Stomach smooth muscle (tissue), 2 donors: ENCODE results near the gene VMAC.

Source experiments
- H3K27ac ChIP-seq: one replicate; pipeline ENCODE4 v1.7.0; 2013; ENCODE audit warnings: mild to moderate bottlenecking, low read length, inconsistent platforms
- H3K27me3 ChIP-seq, 2 donors: one replicate each; pipeline ENCODE4 v1.7.0; 2013; ENCODE audit warnings: low read length in 2 of 2; ENCODE audit not compliant: insufficient read depth in 2 of 2, control insufficient read depth in 1 of 2
- H3K36me3 ChIP-seq, 2 donors: one replicate each; pipeline ENCODE4 v1.7.0; 2013; ENCODE audit warnings: low read length in 2 of 2; ENCODE audit not compliant: control insufficient read depth in 2 of 2, insufficient read depth in 2 of 2
- H3K4me1 ChIP-seq: one replicate; pipeline ENCODE4 v1.7.0; 2013; ENCODE audit warnings: low read length; ENCODE audit not compliant: control insufficient read depth, insufficient read depth
- H3K4me3 ChIP-seq, 2 donors: one replicate each; pipeline ENCODE4 v1.7.0; 2013; ENCODE audit warnings: low read length in 2 of 2
- H3K9ac ChIP-seq, 2 donors: one replicate each; pipeline ENCODE4 v1.7.0; 2013; ENCODE audit warnings: low read length in 2 of 2, mild to moderate bottlenecking in 1 of 2
- H3K9me3 ChIP-seq, 2 donors: one replicate each; pipeline ENCODE4 v1.7.0; 2013; ENCODE audit warnings: low read length in 2 of 2; ENCODE audit not compliant: control insufficient read depth in 2 of 2
- donor health status: healthy.
- donor health status: Pancreatic carcinoma.

VMAC gene

DNA sequence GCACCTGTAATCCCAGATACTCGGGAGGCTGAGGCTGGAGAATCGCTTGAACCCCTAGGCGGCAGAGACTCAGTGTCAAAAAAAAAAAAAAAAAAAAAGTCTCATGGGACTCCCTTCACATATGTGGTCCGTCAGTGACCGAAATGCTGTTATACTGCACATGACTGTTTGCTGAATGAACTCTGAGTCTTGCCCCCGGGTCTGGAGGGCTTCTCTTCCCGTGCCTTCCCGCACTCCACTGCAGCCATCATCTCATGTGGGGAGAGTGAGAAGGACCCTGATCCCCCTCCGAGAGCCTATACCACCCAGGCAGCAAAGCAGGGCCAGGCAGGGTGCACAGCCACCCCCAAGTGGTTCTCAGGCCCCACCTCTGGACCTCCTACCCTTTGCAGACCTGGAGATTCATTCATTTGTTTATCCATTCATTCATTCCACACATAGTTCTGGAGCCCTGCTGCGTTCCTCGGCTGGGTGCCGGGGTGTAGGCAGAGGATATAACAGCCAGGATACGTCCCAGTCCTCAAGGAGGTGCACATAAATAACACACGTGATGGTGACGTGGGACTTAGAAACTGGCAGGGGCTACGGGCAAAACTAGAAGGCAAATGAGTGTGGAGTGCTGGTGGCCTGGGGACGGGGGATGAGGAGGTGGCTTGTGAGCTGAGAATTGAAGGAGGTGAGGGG, 15.2 kb upstream of the VMAC start:
- Histone ChIP-seq H3K9ac (no peak overlapping the region), H3K36me3 (peaks cover 0 to 1% of the 10 kb centered on the region in 2 donors), H3K9me3 (no peaks in the 10 kb centered on the region), H3K4me1 (peaks cover 25% of the 10 kb centered on the region), H3K27ac (peak overlapping the region; percentile 11), H3K4me3 (peak overlapping the region in 1 of 2 donors; percentile 29), H3K27me3 (no peaks in the 10 kb centered on the region)

GRCh38 chr19:5890099-5890498, 14.6 kb upstream of the VMAC start:
- Histone ChIP-seq H3K27me3 (no peaks in the 10 kb centered on the region), H3K4me3 (no peak overlapping the region)

GRCh38 chr19:5891572-5891937, 13.1 kb upstream of the VMAC start:
- Histone ChIP-seq H3K4me3 (no peak overlapping the region), H3K4me1 (peaks cover 25% of the 10 kb centered on the region), H3K27me3 (no peaks in the 10 kb centered on the region), H3K27ac (no peak overlapping the region), H3K36me3 (peaks cover 6 to 13% of the 10 kb centered on the region in 2 donors), H3K9ac (peak overlapping the region in 1 of 2 donors; percentile 28), H3K9me3 (no peaks in the 10 kb centered on the region)

More at GRCh38 chr19:5890099-5890498, 14.6 kb upstream of the VMAC start:
- Histone ChIP-seq H3K4me1 (peaks cover 25% of the 10 kb centered on the region), H3K9me3 (no peaks in the 10 kb centered on the region), H3K36me3 (peaks cover 1 to 3% of the 10 kb centered on the region in 2 donors), H3K27ac (peak overlapping the region; percentile 11), H3K9ac (no peak overlapping the region)

DNA sequence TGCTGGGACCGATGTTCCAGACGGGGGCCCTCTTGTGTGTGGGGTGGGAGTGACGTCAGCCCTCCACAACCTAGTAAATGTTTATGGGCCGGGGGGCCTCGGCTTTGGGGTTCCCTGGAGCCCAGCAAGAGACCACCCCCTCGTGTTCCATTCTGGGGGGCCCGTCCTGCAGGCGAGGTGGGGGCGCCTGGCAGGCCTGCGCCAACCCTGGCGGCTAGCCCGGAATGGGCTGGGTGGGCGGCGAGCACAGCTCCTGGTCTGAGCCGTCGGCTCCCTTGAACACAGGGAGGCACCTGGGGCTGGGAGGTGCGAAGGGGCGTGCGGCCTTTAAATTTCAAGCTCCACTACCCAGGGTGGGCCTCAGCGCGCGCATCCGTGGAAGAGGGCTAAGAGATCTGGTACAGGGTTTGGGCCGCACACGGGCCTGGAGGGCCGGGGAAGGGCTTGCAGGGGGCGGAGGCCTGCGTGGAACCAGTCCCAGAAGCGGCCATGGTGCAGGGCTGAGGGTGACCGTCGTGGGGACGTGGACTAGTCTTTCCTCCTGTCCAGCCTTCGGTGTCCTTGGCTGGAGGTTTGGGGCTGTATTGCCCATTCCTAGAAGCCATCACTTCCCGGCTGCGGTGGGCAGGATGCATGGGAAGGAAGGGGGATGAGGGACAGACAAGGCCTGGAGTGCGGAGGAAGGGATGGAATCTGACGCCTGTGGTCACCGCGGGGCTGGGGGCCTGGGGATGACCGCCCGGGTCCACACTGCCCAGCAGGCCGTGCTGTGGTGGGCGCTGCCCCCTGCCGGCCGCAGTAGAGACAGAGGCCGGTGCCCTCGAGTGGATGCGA, 12.5 kb upstream of the VMAC start:
- H3K27ac ChIP-seq: no peak overlapping the region
- peak overlapping the region; percentile 35 to 52 for H3K4me3 ChIP-seq
- peaks cover 6 to 15% of the 10 kb centered on the region in 2 donors for H3K36me3 ChIP-seq
- no peaks in the 10 kb centered on the region for H3K9me3 ChIP-seq
- peaks cover 25% of the 10 kb centered on the region for H3K4me1 ChIP-seq
- H3K27me3 ChIP-seq: no peaks in the 10 kb centered on the region
- peak overlapping the region; percentile 21 to 28 for H3K9ac ChIP-seq

DNA sequence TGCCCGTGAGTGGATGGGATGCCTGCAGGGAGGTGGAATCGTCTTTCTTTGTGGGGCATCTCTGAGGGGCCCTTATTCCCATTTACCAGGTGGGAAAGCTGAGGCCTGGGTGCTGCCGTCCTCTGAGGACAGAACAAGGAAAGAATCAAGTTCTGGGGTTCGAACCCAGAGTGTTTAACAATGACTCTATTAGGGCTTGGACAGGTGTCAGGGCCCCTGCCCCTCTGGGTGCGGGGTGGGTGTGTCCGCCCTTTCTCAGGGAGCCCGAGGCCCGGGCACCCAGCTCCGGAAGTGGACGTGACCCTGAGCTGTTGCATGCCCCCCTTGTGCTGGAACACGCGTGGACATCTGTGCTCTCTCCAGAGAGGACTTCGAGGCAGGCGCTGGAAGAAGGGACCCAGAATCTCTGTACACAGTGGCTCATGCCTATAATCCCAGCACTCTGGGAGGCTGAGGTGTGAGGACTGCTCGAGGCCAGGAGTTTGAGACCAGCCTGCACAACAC, 11.8 kb upstream of the VMAC start:
- no peaks in the 10 kb centered on the region for H3K27me3 ChIP-seq

GRCh38 chr19:5893296-5893903, 11.3 kb upstream of the VMAC start:
- H3K9ac ChIP-seq: no peak overlapping the region

More for the DNA sequence above, 11.8 kb upstream of the VMAC start:
- Histone ChIP-seq H3K4me3 (no peak overlapping the region), H3K9me3 (no peaks in the 10 kb centered on the region), H3K9ac (no peak overlapping the region), H3K36me3 (peaks cover 6 to 15% of the 10 kb centered on the region in 2 donors), H3K4me1 (peaks cover 25% of the 10 kb centered on the region), H3K27ac (no peak overlapping the region)

GRCh38 chr19:5893907-5894703, 10.6 kb upstream of the VMAC start:
- peaks cover 6 to 15% of the 10 kb centered on the region in 2 donors for H3K36me3 ChIP-seq
- H3K27ac ChIP-seq: no peak overlapping the region

More at GRCh38 chr19:5893296-5893903, 11.3 kb upstream of the VMAC start:
- H3K27ac ChIP-seq: no peak overlapping the region
- H3K9me3 ChIP-seq: no peaks in the 10 kb centered on the region
- no peak overlapping the region for H3K4me3 ChIP-seq
- peaks cover 6 to 15% of the 10 kb centered on the region in 2 donors for H3K36me3 ChIP-seq
- H3K27me3 ChIP-seq: no peaks in the 10 kb centered on the region
- H3K4me1 ChIP-seq: peaks cover 25% of the 10 kb centered on the region

DNA sequence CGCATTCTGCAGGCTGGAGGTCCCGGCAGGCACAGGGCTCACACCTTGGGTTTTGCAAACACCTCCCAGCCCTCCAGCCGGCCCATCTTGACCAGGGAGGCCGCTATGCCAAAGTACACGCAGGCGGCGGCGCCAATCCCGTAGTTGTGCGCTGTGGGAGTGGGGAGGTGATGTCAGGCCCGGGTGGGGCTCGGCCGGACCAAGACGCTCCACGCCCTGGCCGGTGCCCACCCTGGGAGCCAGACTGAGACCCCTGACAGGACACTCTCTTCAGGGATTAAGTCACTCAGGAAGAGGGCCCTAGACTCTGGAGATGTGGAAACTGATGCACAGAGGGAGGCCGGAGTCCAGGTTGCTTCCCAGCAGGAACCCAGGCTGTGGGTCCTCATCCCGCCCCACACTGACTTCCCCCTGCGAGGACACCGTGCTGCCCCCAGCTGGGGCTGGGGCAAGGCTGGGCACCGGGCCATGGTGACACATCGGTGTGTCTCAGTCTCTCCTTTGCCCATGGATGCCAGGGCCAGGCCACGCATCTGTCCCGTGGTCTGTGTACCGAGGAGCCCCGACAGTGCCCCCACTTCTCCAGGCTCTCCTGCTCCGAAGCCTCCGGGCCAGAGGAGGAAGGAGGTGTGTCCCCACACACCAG, 9.8 kb upstream of the VMAC start:
- Histone ChIP-seq H3K4me1 (peaks cover 18% of the 10 kb centered on the region), H3K9me3 (no peaks in the 10 kb centered on the region), H3K9ac (no peak overlapping the region), H3K36me3 (peaks cover 6 to 15% of the 10 kb centered on the region in 2 donors), H3K27me3 (no peaks in the 10 kb centered on the region), H3K27ac (peak overlapping the region; percentile 11), H3K4me3 (no peak overlapping the region)

More at GRCh38 chr19:5893907-5894703, 10.6 kb upstream of the VMAC start:
- H3K27me3 ChIP-seq: no peaks in the 10 kb centered on the region
- no peak overlapping the region for H3K9ac ChIP-seq
- peaks cover 25% of the 10 kb centered on the region for H3K4me1 ChIP-seq
- H3K9me3 ChIP-seq: no peaks in the 10 kb centered on the region
- no peak overlapping the region for H3K4me3 ChIP-seq

DNA sequence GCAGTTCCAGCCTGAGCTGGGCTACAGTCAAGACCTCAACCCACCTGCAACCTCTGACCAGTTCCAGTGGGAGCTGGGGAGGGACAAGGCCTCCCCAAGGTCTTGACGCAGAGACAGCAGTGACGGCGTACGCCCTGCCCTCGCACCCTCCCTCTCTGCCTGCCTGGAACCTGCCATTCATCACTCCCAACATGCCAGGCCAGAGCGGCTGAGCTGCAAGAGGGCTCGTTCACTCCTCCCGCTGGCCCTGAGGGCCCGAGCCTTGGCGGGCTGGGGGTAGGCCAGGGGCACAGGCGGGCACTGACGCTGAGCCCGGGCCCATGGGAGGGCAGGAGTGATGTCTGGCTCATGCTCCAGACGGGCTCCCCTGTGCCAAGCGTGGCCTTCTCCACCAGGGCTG, 9.3 kb upstream of the VMAC start:
- Histone ChIP-seq H3K9ac (no peak overlapping the region), H3K4me1 (peaks cover 13% of the 10 kb centered on the region), H3K27ac (peak overlapping the region; percentile 11), H3K9me3 (no peaks in the 10 kb centered on the region), H3K36me3 (peaks cover 11 to 16% of the 10 kb centered on the region in 2 donors), H3K4me3 (no peak overlapping the region), H3K27me3 (no peaks in the 10 kb centered on the region)
